HG03439 (cell line): ENCODE data around the gene SPATA24.
"Not testable (repeated sequence)": the region's sequence is repeated elsewhere in the genome, so short reads cannot be mapped to it uniquely, and the experiment has no call there.

Source experiments
- ATAC-seq: cut with Tn5 transposase; IDR thresholded peaks from one replicate; pipeline ENCODE4 v1.9.1; 2021; ENCODE audit warnings: mild to moderate bottlenecking, moderate library complexity; ENCODE audit not compliant: unreplicated experiment

SPATA24 gene

DNA sequence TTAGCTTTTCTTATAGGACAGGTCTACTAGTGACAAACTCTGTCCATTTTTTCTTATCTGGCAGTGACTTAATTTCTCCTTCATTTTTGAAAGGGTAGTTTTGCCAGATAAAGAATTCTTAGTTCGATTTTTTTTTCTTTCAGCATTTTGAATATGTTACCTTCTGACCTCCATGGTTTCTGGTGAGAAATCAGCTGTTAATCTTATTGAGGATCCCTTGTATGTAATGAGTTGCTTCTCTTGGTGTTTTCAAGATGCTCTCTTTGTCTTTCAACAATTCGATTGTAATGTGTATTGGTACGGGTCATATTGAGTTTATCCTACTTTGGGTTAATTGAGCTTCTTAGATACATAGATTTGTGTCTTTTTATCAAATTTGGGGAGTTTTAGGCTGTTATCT, 49.7 kb downstream of the SPATA24 start:
- ATAC-seq = no peak

DNA sequence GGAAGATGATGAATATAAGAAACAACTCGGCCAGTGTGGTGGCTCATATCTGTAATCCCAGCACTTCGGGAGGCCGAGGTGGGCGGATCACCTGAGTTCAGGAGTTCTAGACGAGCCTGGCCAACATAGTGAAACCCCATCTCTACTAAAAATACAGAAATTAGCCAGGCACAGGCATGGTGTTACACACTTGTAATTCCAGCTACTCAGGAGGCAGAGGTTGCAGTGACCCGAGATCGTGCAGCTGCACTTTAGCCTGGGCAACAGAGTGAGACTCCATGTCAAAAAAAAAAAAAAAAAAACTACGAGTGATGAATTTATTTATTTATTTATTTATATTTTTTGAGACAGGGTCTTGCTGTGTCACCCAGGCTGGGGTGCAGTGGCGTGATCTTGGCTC, 56.0 kb downstream of the SPATA24 start:
- ATAC-seq = not testable (repeated sequence)
